Ovary (tissue), 9 donors: ENCODE measurements around the gene UBP1. TPM values are rescaled to one million over a fixed set of nuclear protein-coding genes. Genes with fewer than 3 reads are reported as not detected.
"Not testable (repeated sequence)": the region's sequence is repeated elsewhere in the genome, so short reads cannot be mapped to it uniquely, and the experiment has no call there.

ENCODE experiments used
- DNase-seq, 5 donors: peaks; one replicate each; pipeline ENCODE4 v3.0.0-alpha.2; 2019 to 2020
- H3K27ac ChIP-seq, 2 donors: fragments of 200-600 bp; one replicate each; pipeline versions ENCODE4 v1.5.1 to v1.8.0; 2019 to 2022
- H3K27me3 ChIP-seq: fragments of 200-600 bp; one replicate; pipeline ENCODE4 v1.8.0; 2022
- H3K36me3 ChIP-seq: fragments of 200-600 bp; sonication (generic); one replicate; pipeline ENCODE4 v1.5.1; 2019
- H3K4me1 ChIP-seq: one replicate; pipeline ENCODE4 v1.8.1; 2013; ENCODE audit warnings: mild to moderate bottlenecking, moderate library complexity; ENCODE audit not compliant: insufficient read depth
- H3K4me3 ChIP-seq: fragments of 200-600 bp; sonication (generic); one replicate; pipeline ENCODE4 v1.5.1; 2017
- H3K9me3 ChIP-seq, 2 donors: fragments of 200-600 bp in 1 of 2; sonication (generic) in 1 of 2; one replicate each; pipeline versions ENCODE4 v1.5.1 to v1.8.1; 2013 to 2019; ENCODE audit warnings: mild to moderate bottlenecking in 1 of 2, moderate library complexity in 1 of 2
- EP300 ChIP-seq: sonication (generic); formaldehyde crosslinking; IDR thresholded peaks from one replicate; pipeline ENCODE4 v1.6.1; 2017; ENCODE audit warnings: antibody characterized with exemption
- POLR2A ChIP-seq: fragments of 450-650 bp; IDR thresholded peaks from one replicate; pipeline ENCODE4 v1.6.1; 2017; ENCODE audit warnings: antibody characterized with exemption, mild to moderate bottlenecking, moderate library complexity
- intact Hi-C, 4 donors: fragments of 100-400 bp; cut with DNase I; formaldehyde crosslinking; loops; one replicate each; pipeline versions ENCODE4 v1.11.0 to v1.15.1; 2022 to 2023
- polyA plus RNA-seq, 2 donors: library from polyadenylated mRNA; stranded (reverse); fragments of 200-250 nt in 1 of 2; fragments of 350-450 nt in 1 of 2; fragmentation: Illumina TruSeq in 1 of 2; extraction: RNeasy Lipid Tissue Mini Kit (QIAGEN cat#74804) in 1 of 2; gene quantifications; one replicate each; pipeline ENCODE4 v1.2.3, GENCODE V29; 2013 to 2014
- small RNA-seq: library from RNA; depleted of rRNA; stranded (forward); fragments of <200 nt; gene quantifications from one replicate; pipeline ENCODE3, GENCODE V24; 2016
- total RNA-seq, 7 donors: library from RNA; depleted of rRNA in 2 of 7; stranded (reverse); fragments of >200 nt in 2 of 7; fragmentation: NEBNext Ultra II Directional in 3 of 7; extraction: Animal tissue kit (Norgen Biotek cat#: 25700) in 3 of 7; gene quantifications; one replicate each; pipeline versions ENCODE4 v1.1.0 to v1.2.4, GENCODE V29; 2016 to 2023
- TF ChIP-seq, protein P1 (sequence below), 3 donors: fragments of 450-650 bp in 2 of 3; fragments of 200-600 bp in 1 of 3; IDR thresholded peaks; one replicate each; pipeline versions ENCODE4 v1.5.1 to v1.8.0; 2016 to 2022; ENCODE audit warnings: antibody characterized with exemption in 3 of 3, mild to moderate bottlenecking in 1 of 3
- donor health status: DM: no; HTN: no; CAD: no; lungs with moderate emphysema.
- donor health status: DM: no; HTN: no; CAD: no.
- donor health status: Bipolar disorder and iron deficiency.
- donor health status: DM: yes; HTN: yes; CAD: no.
- donor health status: DM: no; HTN: no; CAD: no.
- donor health status: DM: yes; HTN: yes; CAD: no.

Gene UBP1
- total and polyA plus RNA-seq, 9 donors = 28.2 to 62.7 (median 51.8) TPM

DNA sequence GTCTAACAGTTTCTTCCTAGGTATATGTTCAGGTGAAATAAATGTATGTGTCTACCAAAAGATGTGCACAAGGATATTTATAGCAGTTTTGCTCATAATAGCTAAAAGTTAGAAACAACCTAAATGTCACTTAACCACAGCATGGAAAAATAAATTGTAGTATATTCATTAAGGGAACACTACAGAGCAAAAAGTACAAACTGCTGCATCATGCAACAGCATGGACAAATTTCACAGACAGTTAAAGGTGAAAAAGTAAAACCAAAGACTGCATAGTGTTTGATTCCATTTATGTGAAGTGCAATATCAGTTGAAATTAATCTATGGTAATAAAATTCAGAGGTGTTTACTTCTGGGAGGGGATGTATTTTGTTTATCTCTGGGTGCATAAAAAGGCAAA, 100.4 kb downstream of the UBP1 start:
- no peak for DNase-seq
- Histone ChIP-seq H3K9me3 (no peaks in the 10 kb centered on the region), H3K27ac (no peak overlapping the region), H3K36me3 (no peaks in the 10 kb centered on the region), H3K27me3 (no peaks in the 10 kb centered on the region), H3K4me3 (no peak overlapping the region), H3K4me1 (no peaks in the 10 kb centered on the region)
- TF ChIP-seq POLR2A (no peak), EP300 (no peak)
- TF ChIP-seq, protein P1, sequence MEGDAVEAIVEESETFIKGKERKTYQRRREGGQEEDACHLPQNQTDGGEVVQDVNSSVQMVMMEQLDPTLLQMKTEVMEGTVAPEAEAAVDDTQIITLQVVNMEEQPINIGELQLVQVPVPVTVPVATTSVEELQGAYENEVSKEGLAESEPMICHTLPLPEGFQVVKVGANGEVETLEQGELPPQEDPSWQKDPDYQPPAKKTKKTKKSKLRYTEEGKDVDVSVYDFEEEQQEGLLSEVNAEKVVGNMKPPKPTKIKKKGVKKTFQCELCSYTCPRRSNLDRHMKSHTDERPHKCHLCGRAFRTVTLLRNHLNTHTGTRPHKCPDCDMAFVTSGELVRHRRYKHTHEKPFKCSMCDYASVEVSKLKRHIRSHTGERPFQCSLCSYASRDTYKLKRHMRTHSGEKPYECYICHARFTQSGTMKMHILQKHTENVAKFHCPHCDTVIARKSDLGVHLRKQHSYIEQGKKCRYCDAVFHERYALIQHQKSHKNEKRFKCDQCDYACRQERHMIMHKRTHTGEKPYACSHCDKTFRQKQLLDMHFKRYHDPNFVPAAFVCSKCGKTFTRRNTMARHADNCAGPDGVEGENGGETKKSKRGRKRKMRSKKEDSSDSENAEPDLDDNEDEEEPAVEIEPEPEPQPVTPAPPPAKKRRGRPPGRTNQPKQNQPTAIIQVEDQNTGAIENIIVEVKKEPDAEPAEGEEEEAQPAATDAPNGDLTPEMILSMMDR (IDR thresholded peaks at IDR 0.05) = no peak
- intact Hi-C loops = no loop called here

DNA sequence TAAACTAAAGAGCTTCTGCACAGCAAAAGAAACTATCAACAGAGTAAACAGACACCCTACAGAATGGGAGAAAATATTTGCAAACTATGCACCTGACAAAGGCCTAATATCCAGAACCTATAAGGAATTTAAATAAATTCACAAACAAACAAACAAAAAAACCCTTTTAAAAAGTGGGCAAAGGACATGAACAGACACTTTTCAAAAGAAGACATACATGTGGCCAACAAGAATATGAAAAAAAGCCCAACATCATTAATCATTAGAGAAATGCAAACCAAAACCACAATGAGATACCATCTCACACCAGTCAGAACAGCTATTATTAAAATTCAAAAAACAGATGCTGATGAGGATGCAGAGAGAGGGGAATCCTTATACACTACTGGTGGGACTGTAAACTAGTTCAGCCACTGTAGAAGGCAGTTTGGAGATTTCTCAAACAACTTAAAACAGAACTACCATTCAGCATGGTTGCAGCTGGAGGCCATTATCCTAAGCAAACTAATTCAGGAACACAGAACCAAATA, 101.2 kb downstream of the UBP1 start:
- intact Hi-C loops, H3K9me3 ChIP-seq, H3K27ac ChIP-seq, H3K27me3 ChIP-seq, DNase-seq, H3K36me3 ChIP-seq, H3K4me3 ChIP-seq, H3K4me1 ChIP-seq: not testable (repeated sequence)

Small RNA genes within 50 kb of the gene (small RNA-seq; reads per million reads assigned to genes)
- not detected for gene RNU7-110P

Other genes starting within 250 kb of the UBP1 start
- gene SUSD5, start 221.6 kb downstream of the UBP1 start, total RNA-seq = 1 to 10 TPM in 5 of 7 donors, under 1 TPM in 2; 0.24 to 3.9 (median 1.4) TPM
- gene SUSD5, start 221.6 kb downstream of the UBP1 start, polyA plus RNA-seq = 10 to 100 TPM in 1 of 2 donors, 1 to 10 TPM in 1; 4.2 to 16.0 TPM
- gene FBXL2, start 163.0 kb downstream of the UBP1 start, total RNA-seq = 10 to 100 TPM in 2 of 7 donors, 1 to 10 TPM in 5; 4.9 to 19.3 (median 9.5) TPM
- gene FBXL2, start 163.0 kb downstream of the UBP1 start, polyA plus RNA-seq = 10 to 100 TPM in 1 of 2 donors, 1 to 10 TPM in 1; 4.6 to 12.1 TPM